Measurements from ENCODE around the gene OS9.
A peak's percentile ranks its signal among the peaks of the same experiment; 100 is the strongest.

Gene OS9

DNA sequence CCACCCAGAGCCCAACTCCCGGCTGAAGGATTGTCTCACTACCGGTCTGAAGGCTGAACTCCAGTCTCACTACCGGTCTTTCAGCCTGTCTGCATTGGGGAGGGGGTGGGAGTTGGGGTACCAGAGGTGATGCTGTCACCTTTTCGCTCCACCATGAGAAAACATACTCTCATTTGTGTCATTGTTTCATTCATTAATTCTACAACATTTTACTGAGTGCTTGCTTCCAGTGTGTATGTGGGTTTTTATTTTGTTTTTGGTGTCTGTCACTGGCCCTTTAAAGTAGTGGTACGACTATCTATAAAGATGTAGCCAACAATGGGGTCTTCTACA lies 58.7 kb downstream of the OS9 start:
- H3K4me3 ChIP-seq (ENCODE audit: low read depth, low read length): no peak overlapping the region
- TF ChIP-seq, protein P1, sequence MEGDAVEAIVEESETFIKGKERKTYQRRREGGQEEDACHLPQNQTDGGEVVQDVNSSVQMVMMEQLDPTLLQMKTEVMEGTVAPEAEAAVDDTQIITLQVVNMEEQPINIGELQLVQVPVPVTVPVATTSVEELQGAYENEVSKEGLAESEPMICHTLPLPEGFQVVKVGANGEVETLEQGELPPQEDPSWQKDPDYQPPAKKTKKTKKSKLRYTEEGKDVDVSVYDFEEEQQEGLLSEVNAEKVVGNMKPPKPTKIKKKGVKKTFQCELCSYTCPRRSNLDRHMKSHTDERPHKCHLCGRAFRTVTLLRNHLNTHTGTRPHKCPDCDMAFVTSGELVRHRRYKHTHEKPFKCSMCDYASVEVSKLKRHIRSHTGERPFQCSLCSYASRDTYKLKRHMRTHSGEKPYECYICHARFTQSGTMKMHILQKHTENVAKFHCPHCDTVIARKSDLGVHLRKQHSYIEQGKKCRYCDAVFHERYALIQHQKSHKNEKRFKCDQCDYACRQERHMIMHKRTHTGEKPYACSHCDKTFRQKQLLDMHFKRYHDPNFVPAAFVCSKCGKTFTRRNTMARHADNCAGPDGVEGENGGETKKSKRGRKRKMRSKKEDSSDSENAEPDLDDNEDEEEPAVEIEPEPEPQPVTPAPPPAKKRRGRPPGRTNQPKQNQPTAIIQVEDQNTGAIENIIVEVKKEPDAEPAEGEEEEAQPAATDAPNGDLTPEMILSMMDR (IDR thresholded peaks at IDR 0.05; ENCODE audit: borderline replicate concordance, insufficient read depth, low read depth, low read length): no peak

DNA sequence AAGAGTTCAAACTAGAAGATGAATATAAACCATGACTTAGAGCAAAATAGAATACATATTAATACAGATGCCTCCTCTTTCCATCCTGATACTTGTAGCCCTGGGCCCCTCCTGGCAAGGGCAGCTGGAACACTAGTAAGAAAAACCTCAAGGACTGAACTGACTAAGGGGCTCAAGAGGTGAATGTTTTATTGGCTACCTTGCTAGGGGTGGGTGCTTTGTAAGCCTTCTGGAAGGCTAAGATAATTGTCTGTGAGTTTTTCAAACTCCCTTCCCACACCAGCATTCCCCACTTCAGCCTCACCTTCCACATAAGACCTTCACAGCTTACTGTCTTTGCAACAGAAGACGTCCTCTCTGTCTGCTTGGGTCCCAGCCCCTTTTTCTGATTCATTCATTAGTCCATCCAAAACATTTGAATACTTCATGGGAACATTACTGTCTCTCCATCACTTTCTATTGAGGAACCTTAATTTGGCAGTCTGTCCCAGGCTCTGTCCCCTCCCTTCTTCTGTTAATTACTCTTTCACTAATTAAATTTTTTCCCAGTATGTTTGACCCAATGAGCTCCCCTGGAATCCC lies 59.9 kb downstream of the OS9 start:
- H3K4me3 ChIP-seq (ENCODE audit: low read depth, low read length): no peak overlapping the region
- TF ChIP-seq, protein P1 (IDR thresholded peaks at IDR 0.05; ENCODE audit: borderline replicate concordance, insufficient read depth, low read depth, low read length): no peak

- TF ChIP-seq, protein P1 (IDR thresholded peaks at IDR 0.05; ENCODE audit: borderline replicate concordance, insufficient read depth, low read depth, low read length): no peak
- H3K4me3 ChIP-seq (ENCODE audit: low read depth, low read length): peak within 1 kb of the TSS; percentile 76
These were observed 60.7 kb downstream of the OS9 start, which contains the start of gene MARCHF9 for GRCh38 chr12:57754411-57755193. TSS of gene MARCHF9 (plus strand) at chr12:57755103. CDS start at chr12:57755529, 426 bp downstream.

DNA sequence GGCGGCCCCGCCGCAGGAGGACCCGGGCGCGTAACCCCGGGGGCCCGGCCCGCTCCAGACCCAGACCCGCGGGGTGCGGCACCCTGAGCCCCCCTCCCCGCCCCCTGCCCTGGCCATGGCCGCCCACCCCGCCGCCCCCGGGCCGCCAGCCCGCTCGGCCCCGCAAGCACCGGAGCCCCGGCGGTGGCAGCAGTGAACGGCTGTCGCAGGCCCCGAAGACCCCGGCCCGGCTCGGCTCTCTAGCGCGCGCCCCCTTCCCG lies 61.2 kb downstream of the OS9 start:
- H3K4me3 ChIP-seq (ENCODE audit: low read depth, low read length): peak overlapping the region; percentile 76
- TF ChIP-seq, protein P1 (IDR thresholded peaks at IDR 0.05; ENCODE audit: borderline replicate concordance, insufficient read depth, low read depth, low read length): no peak

DNA sequence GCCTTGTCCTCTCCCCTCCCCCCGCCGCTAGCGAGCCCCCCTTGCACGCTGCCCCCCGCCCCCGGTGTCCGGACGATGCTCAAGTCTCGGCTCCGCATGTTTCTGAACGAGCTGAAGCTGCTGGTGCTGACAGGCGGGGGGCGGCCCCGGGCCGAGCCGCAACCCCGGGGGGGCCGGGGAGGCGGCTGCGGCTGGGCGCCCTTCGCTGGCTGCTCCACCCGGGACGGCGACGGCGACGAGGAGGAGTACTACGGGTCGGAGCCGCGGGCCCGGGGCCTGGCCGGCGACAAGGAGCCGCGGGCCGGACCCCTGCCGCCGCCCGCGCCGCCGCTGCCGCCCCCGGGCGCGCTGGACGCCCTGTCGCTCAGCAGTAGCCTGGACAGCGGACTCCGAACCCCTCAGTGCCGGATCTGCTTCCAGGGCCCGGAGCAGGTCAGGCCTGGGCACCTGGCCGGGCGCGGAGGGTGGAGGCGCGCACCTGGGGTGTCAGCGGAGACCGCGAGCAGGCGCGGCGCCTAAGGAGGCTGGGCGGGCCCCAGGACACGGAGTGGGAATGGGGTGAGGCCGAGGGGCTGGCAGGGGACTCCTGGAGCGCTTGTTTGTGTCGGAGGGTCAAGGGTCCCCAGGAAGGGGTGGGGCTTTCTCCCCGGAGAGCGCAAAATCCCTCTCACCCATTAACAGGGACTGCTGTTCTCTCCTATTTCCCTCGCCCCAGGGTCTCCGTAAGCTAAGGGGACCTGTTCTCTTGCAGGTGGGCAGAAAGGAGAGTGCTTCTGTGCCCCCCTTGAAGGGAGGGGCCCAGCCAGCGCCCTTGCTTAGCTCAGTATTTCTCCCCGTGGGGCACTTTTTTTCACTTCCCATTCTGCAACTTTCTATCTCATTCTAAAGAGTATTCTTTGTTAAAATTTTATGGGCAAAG lies 61.8 kb downstream of the OS9 start:
- peak overlapping the region; percentile 76 for H3K4me3 ChIP-seq (ENCODE audit: low read depth, low read length)
- TF ChIP-seq, protein P1 (IDR thresholded peaks at IDR 0.05; ENCODE audit: borderline replicate concordance, insufficient read depth, low read depth, low read length): no peak

DNA sequence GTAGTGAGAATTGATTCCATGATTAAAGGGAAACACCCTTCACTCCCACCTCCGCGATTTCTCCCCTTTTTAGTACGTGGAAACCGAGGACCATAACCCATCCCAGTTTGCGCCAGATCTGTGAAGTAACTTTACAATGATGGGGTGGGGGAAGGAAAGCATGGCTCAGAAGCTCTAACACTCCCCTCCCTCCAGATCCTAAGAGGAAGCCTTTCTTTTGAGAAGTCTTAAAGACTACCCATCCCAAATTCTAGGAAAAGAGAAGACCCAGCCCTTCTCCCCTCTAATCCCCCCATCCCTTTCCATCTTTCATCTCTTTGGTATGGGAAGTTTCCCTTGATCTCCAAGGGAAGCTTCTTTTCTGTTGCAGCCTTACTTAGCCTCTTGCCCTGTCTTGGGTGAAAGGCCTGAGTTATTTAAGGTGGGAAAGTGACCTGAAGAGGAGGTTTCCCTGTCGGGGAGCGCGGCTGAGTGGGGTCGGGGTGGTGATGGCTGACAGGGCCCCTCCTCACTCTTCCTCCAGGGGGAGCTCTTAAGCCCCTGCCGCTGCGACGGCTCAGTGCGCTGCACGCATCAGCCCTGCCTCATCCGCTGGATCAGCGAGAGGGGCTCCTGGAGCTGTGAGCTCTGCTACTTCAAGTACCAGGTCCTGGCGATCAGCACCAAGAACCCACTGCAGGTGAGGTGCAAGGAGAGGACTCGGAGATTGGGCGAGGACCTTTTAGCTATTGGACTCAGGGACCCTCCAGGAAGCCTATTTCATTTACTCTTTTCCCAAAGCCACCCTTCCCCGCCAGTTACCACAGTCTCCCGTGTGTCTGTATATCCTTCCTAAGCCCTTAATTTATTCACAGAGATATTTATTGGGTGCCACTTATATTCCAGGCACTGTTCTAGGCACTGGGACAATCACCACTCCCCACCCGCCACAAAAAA lies 62.7 kb downstream of the OS9 start:
- TF ChIP-seq, protein P1 (IDR thresholded peaks at IDR 0.05; ENCODE audit: borderline replicate concordance, insufficient read depth, low read depth, low read length): peak; percentile 98
- H3K4me3 ChIP-seq (ENCODE audit: low read depth, low read length): peak overlapping the region; percentile 76

All from GM12875 (cell line).